ENCODE data around the gene NEDD4L.
"Not testable (repeated sequence)": the region's sequence is repeated elsewhere in the genome, so short reads cannot be mapped to it uniquely, and the experiment has no call there.

The NEDD4L gene

GRCh38 chr18:58043491-58044369 is at the start of gene NEDD4L:
TSS of gene NEDD4L (plus strand) at chr18:58044226. CDS start at chr18:58044661, 435 bp downstream.
- peak; percentile 79 to 82 for DNase-seq

- DNase-seq, result no peak
These were observed 48.7 kb upstream of the NEDD4L start for GRCh38 chr18:57995331-57995730.

- not testable (repeated sequence) for DNase-seq
These were observed 47.1 kb upstream of the NEDD4L start for GRCh38 chr18:57996894-57997293.

- no peak for DNase-seq
These were observed 46.2 kb upstream of the NEDD4L start for GRCh38 chr18:57997820-57998219.

- DNase-seq, result no peak
These were observed 45.6 kb upstream of the NEDD4L start for GRCh38 chr18:57998461-57998860.

- DNase-seq, result no peak
These were observed 39.7 kb upstream of the NEDD4L start for GRCh38 chr18:58004317-58004716.

- DNase-seq, result no peak
These were observed 39.0 kb upstream of the NEDD4L start for GRCh38 chr18:58005011-58005410.

- DNase-seq, result no peak
These were observed 38.0 kb upstream of the NEDD4L start for GRCh38 chr18:58005885-58006523.

- DNase-seq, result no peak
These were observed 34.9 kb upstream of the NEDD4L start for GRCh38 chr18:58009166-58009565.

GRCh38 chr18:58010265-58010664 is 33.8 kb upstream of the NEDD4L start:
- DNase-seq, result no peak

GRCh38 chr18:58012356-58012755 is 31.7 kb upstream of the NEDD4L start:
- DNase-seq, result no peak

GRCh38 chr18:58013241-58014211 is 30.5 kb upstream of the NEDD4L start:
- no peak for DNase-seq

GRCh38 chr18:58015065-58015780 is 28.8 kb upstream of the NEDD4L start:
- DNase-seq, result no peak

- no peak for DNase-seq
These were observed 26.8 kb upstream of the NEDD4L start for GRCh38 chr18:58017267-58017666.

- DNase-seq, result no peak
These were observed 23.4 kb upstream of the NEDD4L start for GRCh38 chr18:58020567-58021107.

GRCh38 chr18:58021504-58021903 is 22.5 kb upstream of the NEDD4L start:
- DNase-seq, result no peak

- no peak for DNase-seq
These were observed 20.9 kb upstream of the NEDD4L start for GRCh38 chr18:58023108-58023507.

- DNase-seq, result no peak
These were observed 19.9 kb upstream of the NEDD4L start for GRCh38 chr18:58024139-58024538.

- DNase-seq, result no peak
These were observed 18.8 kb upstream of the NEDD4L start for GRCh38 chr18:58025205-58025604.

- DNase-seq, result no peak
These were observed 18.3 kb upstream of the NEDD4L start for GRCh38 chr18:58025733-58026132.

- no peak for DNase-seq
These were observed 17.6 kb upstream of the NEDD4L start for GRCh38 chr18:58026395-58026794.

GRCh38 chr18:58026857-58027256 is 17.2 kb upstream of the NEDD4L start:
- no peak for DNase-seq
